DND-41 (cell line): ENCODE measurements around the gene SLC27A6.

Experiments used
- CTCF ChIP-seq: IDR thresholded peaks from 2 replicates; pipeline ENCODE4 v1.5.1; 2012; ENCODE audit warnings: borderline replicate concordance, low read length, moderate library complexity, mild to moderate bottlenecking; ENCODE audit not compliant: poor library complexity, severe bottlenecking; ENCODE audit errors: extremely low read depth
- EZH2 ChIP-seq: IDR thresholded peaks from 3 replicates; pipeline ENCODE4 v1.6.1; 2012; ENCODE audit warnings: borderline replicate concordance, low read depth, mild to moderate bottlenecking, moderate library complexity, low read length, inconsistent platforms; ENCODE audit not compliant: severe bottlenecking

GRCh38 chr5:129078660-129079059, 113.4 kb downstream of the SLC27A6 start:
- TF ChIP-seq CTCF (no peak), EZH2 (no peak)
